NCI-H1930 (cell line): ENCODE results near the gene GLIS2.

Experiments used
- DNase-seq, 2 experiments: peaks; one replicate each; lab custom pipeline; 2025; lab: John Stamatoyannopoulos, UW

Gene GLIS2

GRCh38 chr16:4315186-4316107 is at the start of gene GLIS2:
Gene GLIS2, plus strand, starts transcription at chr16:4316067. Its CDS starts 16,214 bp downstream, at chr16:4332281.
- peak; percentile 84 to 89 for DNase-seq

DNA sequence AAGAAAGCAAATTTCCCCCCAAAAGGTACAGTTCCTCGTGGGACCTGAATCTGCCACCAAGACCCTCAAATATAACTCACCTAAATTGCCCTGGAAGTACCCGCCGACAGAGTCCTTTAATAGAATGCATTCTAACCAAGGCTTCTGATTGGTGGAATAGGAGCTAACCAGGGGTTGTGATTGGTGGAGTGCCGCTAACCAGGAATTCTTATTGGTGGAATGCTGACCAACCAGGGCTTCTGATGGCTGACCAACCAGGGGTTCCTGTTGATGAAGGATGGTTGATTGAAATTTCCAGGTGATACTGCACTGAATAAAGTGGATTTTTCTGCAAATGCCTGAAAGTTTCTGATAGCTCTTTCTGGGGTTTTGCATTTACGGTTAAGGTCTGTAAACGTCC is 49.5 kb upstream of the GLIS2 start:
- no peak for DNase-seq

GRCh38 chr16:4270091-4270490 is 45.8 kb upstream of the GLIS2 start:
- DNase-seq, result no peak

DNA sequence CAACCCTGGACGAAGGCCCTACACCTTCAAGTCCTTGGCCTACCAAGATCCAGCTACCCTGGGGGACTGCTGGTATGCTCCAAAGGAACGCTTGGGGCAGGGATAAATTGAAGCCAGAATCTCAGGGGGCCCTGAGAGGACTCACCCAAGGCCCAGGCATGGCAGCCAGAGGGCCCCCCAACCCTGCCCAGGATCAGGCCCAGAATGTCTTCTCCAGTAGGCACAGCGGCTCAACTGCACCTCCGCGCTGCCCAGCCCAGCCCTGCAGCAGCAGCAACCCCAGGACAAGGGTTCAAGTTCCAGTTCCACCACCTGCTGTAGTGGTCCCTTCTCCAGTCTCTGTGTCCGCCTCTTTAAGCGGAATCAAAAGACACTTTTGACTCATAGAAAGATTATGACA is 45.3 kb upstream of the GLIS2 start:
- no peak for DNase-seq

DNA sequence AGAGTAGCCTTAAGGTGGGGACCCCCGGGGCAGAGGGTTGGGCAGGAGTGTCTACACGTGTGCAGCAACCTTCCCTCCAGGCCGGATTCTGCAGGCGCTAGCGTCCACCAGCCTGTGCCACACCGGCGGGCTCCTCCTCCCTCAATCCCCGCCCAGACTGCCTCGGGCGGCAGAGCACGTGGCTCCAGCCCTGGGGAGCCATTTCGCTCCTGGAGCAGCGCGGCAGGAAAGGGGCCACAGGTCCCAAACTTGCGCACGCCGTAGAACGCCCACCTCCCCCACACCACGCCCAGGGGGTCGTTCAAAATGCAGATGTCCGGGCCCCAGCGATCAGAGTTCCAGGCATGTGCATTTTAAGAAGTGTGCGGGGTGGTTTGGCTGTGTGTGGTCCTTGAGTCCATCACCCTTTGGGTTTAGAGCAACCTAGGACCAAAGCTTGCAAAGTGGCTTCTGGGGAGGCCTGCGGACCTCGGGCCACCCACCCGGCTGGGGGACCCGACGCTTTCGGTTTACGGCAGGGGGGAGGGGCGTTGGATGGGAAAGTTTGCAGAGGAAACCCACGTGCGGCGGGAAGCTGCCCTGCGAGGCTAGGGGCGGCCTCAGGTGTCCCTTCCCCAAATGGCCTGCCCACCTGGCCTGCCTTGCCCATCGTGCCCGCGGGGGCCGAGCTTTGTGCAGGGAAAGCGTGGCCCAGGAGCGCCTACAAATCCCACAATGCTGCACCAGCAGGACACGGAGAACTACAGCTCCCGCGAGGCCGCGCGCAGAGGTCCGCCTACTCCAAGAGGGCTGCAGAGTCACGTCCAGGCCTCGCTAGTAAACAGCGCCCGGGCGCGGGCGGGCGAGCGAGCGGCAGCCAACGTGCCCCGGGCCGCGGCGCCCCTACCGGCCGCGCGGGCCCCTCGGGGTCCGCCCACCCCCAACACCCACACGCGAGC is 44.4 kb upstream of the GLIS2 start:
- DNase-seq, result peak; percentile 94 to 95

GRCh38 chr16:4272114-4272956 is 43.5 kb upstream of the GLIS2 start:
- peak in 1 of 2 experiments; percentile 51 for DNase-seq

GRCh38 chr16:4273858-4274311 is 42.0 kb upstream of the GLIS2 start:
- DNase-seq, result peak; percentile 22 to 42

DNA sequence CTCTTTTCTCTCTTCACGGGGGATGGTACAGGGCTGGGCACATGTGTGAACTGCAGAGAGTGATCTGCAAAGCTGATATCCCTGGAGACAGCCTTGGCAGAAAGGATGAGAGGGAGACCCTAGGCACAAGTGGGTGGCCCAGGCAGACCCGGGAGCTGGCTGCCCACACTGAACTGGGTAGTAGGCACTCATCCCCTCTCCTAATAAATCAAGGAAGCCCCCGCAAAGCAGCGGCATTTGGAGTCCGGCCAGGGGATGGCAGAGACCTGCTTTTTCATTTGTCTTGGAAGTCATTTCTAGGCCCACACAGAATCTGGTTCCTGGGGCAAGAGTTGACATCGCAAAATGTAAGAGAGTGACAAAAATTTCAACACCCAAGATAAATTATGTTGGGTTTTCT is 40.0 kb upstream of the GLIS2 start:
- no peak for DNase-seq

- DNase-seq, result no peak
Observed at GRCh38 chr16:4277987-4278513, 37.8 kb upstream of the GLIS2 start.

DNA sequence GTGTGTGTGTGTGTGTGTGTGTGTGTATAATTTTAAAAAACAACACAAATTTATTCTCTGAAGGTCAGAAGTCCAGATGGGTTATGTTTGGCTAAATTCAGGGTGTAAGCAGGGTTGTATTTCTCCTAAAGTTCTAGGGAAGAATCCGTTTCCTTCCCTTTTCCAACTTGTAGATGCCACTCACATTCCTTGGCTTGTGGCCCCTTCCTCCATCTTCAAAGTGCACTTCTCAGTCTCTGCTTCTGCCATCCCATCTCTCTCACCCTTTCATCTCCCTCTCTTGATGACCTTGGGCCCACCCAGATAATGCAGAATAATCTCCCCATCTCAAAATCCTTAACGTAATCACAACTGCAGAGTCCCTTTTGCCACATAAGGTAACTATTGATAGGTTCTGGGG is 35.2 kb upstream of the GLIS2 start:
- DNase-seq, result no peak

- no peak for DNase-seq
Observed at GRCh38 chr16:4283441-4283840, 32.4 kb upstream of the GLIS2 start.

DNA sequence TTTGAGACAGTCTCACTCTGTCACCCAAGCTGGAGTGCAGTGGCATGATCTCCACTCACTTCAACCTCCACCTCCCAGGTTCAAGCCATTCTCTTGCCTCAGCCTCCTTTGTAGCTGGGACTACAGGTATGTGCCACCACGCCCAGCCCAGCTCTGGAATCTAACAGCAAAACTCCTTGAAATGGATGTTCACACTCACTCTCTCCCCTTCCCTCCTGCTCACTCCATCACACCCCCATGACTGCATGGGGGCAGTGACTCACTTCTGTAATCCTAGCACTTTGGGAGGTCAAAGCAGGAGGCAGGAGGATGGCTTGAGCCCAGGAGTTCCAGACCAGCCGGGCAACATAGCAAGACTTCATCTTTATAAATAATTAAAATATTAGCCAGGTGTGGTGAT is 31.9 kb upstream of the GLIS2 start:
- DNase-seq, result no peak

DNA sequence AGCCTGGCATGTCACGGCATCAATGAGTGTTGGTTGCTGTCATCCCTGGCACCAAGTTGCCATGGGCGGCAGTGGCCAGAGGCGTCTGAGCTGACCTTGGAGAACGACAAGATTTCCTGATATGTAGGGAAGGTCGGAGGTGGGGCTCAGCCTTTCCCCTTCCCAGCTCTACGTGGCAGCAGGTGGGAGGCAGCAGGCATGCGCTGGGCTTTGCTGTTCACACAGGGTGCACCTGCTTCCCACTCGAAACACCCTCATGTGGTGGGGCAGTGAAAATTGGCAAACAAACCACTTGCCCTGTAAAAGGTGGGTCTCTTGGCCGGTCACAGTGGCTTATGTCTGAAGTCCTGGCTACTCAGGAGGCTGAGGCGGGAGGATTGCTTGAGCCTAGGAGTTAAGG is 30.7 kb upstream of the GLIS2 start:
- no peak for DNase-seq

DNA sequence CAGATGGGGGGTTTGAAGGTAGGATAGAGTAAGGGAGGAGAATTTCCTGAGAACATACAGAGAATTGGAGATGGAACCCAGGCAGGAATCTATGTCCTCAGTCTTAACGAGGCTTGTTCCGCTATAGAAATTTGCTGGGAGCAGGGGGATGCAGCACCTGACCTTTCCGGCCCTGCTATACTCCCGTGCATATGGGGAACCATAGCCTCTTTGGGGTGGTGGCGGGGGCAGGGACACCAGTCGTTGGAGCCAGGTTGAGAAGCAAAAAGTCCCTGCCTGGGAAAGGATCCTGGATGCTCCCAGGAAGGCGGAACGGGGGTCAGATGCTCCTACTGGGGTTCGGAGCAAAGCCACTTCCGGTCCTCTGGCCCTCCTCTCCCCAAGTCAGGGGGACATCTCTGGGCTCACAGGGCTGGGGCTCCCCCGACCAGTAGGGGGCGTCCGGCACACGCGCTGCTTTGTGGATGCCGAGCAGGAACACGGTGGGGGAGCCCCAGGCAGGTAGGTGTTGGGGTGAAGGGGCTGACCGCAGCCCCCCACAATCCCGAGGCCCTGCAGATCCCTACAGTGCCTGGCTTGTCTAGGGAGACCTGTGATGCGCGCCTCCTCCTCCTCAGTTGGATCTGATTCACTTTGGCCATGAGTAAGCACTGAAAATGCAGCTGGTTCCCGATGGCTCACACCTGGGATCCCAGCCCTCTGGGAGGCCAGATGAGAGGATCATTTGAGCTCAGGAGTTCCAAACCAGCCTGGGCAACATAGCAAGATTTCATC is 27.5 kb upstream of the GLIS2 start:
- DNase-seq, result peak; percentile 62 to 84

GRCh38 chr16:4290236-4290830 is 25.5 kb upstream of the GLIS2 start:
- no peak for DNase-seq

DNA sequence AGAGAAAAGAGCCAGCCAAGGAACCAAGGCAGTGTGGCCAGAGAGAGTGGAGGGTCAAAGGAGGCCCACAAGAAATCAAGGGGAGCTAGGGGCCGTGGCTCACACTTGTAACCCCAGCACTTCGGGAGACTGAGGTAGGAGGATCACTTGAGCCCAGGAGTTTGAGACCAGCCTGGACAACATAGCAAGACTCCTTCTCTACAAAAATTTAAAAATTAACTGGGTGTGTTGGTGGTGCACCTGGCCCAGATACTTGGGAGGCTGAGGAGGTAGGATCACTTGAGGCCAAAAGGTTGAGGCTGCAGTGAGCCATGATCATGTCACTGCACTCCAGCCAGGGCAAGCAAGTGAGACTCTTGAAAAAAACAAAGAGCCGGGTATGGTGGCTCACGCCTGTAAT is 24.2 kb upstream of the GLIS2 start:
- DNase-seq, result no peak

GRCh38 chr16:4293181-4293716 is 22.6 kb upstream of the GLIS2 start:
- DNase-seq, result no peak

GRCh38 chr16:4293822-4294457 is 21.9 kb upstream of the GLIS2 start:
- no peak for DNase-seq

GRCh38 chr16:4295581-4295980 is 20.3 kb upstream of the GLIS2 start:
- DNase-seq, result no peak
